Measurements from ENCODE around the gene TMED8.

Gene TMED8

DNA sequence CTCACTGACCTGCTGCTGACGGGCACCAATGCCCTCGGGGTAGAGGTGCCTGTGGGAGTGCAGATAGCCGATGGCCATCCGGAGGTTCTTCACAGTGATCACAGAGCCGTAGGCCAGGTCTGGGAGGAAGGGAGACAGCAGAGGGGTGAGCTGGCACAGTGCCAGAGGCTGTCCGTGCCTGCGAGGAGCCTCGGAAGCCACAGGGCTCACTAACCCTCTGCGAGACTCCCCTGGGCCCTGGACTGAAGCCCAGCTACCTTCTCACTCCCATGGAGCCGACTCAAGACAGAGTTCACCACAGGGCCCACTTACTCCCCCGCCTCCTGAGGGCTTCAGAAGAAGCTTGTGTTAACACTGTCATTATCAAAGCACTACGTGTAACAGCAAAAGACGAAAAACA lies 80.7 kb downstream of the TMED8 start:
- DNase-seq (ENCODE audit: low spot score), result no peak

DNA sequence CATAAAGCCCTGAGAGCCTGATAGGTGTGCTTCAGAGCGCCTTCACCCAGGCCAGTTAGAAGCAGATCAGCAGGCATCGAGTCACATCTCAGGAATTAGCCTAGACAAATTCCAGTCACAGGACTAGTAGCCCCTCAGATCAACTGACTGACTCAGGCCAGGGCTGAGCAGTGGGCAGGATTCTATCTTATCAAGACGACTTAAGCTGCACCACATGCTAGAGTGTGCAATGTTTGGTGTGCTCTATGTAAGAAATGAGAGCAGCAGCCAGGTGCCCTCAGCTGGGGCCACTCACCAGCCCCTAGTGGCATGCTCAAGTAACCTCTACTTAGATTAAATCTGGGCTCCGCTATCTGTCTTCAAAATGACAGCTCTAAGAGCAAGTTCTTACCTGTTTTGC lies 86.2 kb downstream of the TMED8 start:
- no peak for DNase-seq (ENCODE audit: low spot score)

DNA sequence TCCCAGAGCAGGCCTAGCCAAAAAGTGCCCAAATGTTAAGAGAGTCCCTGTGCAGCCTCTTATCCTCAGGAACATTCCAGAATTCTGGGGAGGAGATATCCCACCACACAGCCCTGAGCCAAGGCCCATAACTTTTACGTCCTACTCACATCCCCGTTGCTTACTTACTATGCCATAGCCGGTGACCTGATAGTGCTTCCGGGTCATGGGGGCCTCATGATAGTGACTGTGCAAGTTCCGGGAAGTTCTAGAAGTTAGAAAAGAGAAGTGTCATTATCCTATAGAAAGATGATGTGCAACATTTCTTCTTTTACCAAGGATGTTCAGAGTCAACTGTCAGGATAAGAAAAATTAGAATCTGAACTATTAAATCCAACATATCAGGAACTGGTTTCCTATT lies 90.3 kb downstream of the TMED8 start:
- no peak for DNase-seq (ENCODE audit: low spot score)
